ENCODE measurements around the gene ANKRD33B. TPM values are rescaled to one million over a fixed set of nuclear protein-coding genes. Genes with fewer than 3 reads are reported as not detected.

Gene ANKRD33B
- total RNA-seq, 2 experiments from 2014 or later, result 4.6 to 4.9 TPM

- Mint-ChIP-seq H3K9me3 (ENCODE audit: low read depth) (peaks cover 10% of the 10 kb centered on the region), H3K4me3 (no peak overlapping the region), H3K36me3 (ENCODE audit: low read depth) (peaks cover 6% of the 10 kb centered on the region), H3K27me3 (peaks cover 22% of the 10 kb centered on the region), H3K27ac (no peak overlapping the region), H3K4me1 (peaks cover 28% of the 10 kb centered on the region)
- intact Hi-C loops (cut with DNase I, micrococcal nuclease), result loop anchor here in 1 of 2 experiments (10.0 kb wide), 1 partner anchor 236 kb away; the partner anchor contains the start of gene MARCHF6
- ChIA-PET CTCF (no interaction called here), POLR2A (no interaction called here)
- ATAC-seq (no peak), DNase-seq (no peak)
These were observed 27.3 kb downstream of the ANKRD33B start for GRCh38 chr5:10591159-10591558.

GRCh38 chr5:10591966-10592365, 28.1 kb downstream of the ANKRD33B start:
- no peak for DNase-seq
- no peak overlapping the region for H3K4me3 Mint-ChIP-seq
- peaks cover 10% of the 10 kb centered on the region for H3K9me3 Mint-ChIP-seq (ENCODE audit: low read depth)

GRCh38 chr5:10592601-10593000, 28.7 kb downstream of the ANKRD33B start:
- no peak for ATAC-seq
- POLR2A ChIA-PET, result interaction anchor here (0.6 kb wide), 1 partner anchor 229 kb away, joined by 4 read pairs; no protein-coding TSS in a partner anchor

More at GRCh38 chr5:10591966-10592365, 28.1 kb downstream of the ANKRD33B start:
- peaks cover 20% of the 10 kb centered on the region for H3K27me3 Mint-ChIP-seq
- ATAC-seq, result no peak
- H3K4me1 Mint-ChIP-seq, result peaks cover 29% of the 10 kb centered on the region
- H3K27ac Mint-ChIP-seq, result no peak overlapping the region
- CTCF ChIA-PET, result interaction anchor here (1.0 to 1.6 kb wide), 2 partner anchors 22 to 36 kb away, joined by 3 to 13 read pairs; no protein-coding TSS in a partner anchor
- peaks cover 6% of the 10 kb centered on the region for H3K36me3 Mint-ChIP-seq (ENCODE audit: low read depth)
- intact Hi-C loops (cut with DNase I, micrococcal nuclease), result loop anchor here in 1 of 2 experiments (10.0 kb wide), 1 partner anchor 237 kb away; the partner anchor contains the start of gene MARCHF6
- POLR2A ChIA-PET, result no interaction called here

DNA sequence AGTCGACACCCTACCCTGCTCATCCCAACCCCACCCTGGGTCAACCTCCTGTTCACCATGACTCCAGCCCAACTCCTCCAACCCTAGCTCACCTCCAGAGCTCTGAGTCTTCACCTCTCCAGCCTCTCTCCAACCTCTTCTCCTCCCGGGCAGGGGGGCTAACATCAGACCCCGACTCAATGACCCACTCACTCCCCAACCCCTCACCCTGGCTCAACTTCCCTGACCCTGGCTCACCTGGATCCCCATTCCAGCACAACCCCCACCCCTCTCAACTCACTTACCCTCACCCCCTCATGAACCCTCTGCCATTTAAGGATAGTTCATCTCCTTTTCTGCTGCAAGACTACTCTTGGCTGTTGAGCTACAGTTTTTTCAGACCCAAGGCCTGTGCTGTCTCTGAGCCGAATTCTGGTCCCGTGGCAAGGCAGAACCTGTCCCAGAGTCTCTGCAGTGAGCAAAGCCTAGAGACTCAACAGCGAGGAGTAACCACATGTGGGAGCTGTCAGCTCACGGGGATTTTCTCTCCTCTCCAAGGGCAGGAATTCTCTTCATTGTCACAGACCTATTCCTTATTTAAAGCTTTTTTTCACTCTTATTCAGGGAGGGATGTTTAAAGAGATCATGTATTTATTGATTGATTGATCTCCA, 29.8 kb downstream of the ANKRD33B start:
- ATAC-seq (no peak), DNase-seq (no peak)
- peaks cover 34% of the 10 kb centered on the region for H3K4me1 Mint-ChIP-seq
- H3K27ac Mint-ChIP-seq, result no peak overlapping the region
- peaks cover 10% of the 10 kb centered on the region for H3K9me3 Mint-ChIP-seq (ENCODE audit: low read depth)
- H3K27me3 Mint-ChIP-seq, result peaks cover 13% of the 10 kb centered on the region
- H3K36me3 Mint-ChIP-seq (ENCODE audit: low read depth), result peaks cover 6% of the 10 kb centered on the region
- ChIA-PET POLR2A (no interaction called here), CTCF (interaction anchor here (1.6 kb wide), 1 partner anchor 34 kb away, joined by 13 read pairs; no protein-coding TSS in a partner anchor)
- H3K4me3 Mint-ChIP-seq, result no peak overlapping the region
- intact Hi-C loops (cut with DNase I, micrococcal nuclease), result loop anchor here in 1 of 2 experiments (10.0 kb wide), 1 partner anchor 239 kb away; the partner anchor contains the start of gene MARCHF6

More at GRCh38 chr5:10592601-10593000, 28.7 kb downstream of the ANKRD33B start:
- no peak overlapping the region for H3K27ac Mint-ChIP-seq
- no peak overlapping the region for H3K4me3 Mint-ChIP-seq
- intact Hi-C loops (cut with DNase I, micrococcal nuclease), result loop anchor here in 1 of 2 experiments (10.0 kb wide), 1 partner anchor 238 kb away; the partner anchor contains the start of gene MARCHF6
- H3K27me3 Mint-ChIP-seq, result peaks cover 20% of the 10 kb centered on the region
- DNase-seq, result no peak
- peaks cover 33% of the 10 kb centered on the region for H3K4me1 Mint-ChIP-seq
- peaks cover 10% of the 10 kb centered on the region for H3K9me3 Mint-ChIP-seq (ENCODE audit: low read depth)
- peaks cover 6% of the 10 kb centered on the region for H3K36me3 Mint-ChIP-seq (ENCODE audit: low read depth)
- CTCF ChIA-PET, result interaction anchor here (1.0 to 1.6 kb wide), 2 partner anchors 22 to 35 kb away, joined by 3 to 13 read pairs; no protein-coding TSS in a partner anchor

GRCh38 chr5:10594591-10595210, 30.8 kb downstream of the ANKRD33B start:
- H3K27ac Mint-ChIP-seq, result no peak overlapping the region
- intact Hi-C loops (cut with DNase I, micrococcal nuclease), result loop anchor here (1.0 to 10.0 kb wide), 5 partner anchors 15 to 240 kb away; partner anchors contain the start of genes ANKRD33B (in 1 of the 2) and MARCHF6 (in 1 of the 2)
- peaks cover 34% of the 10 kb centered on the region for H3K4me1 Mint-ChIP-seq
- peaks cover 2% of the 10 kb centered on the region for H3K9me3 Mint-ChIP-seq (ENCODE audit: low read depth)
- peaks cover 14% of the 10 kb centered on the region for H3K27me3 Mint-ChIP-seq
- CTCF ChIA-PET, result interaction anchor here (0.5 kb wide), 1 partner anchor 8 kb away, joined by 3 read pairs; no protein-coding TSS in a partner anchor
- H3K4me3 Mint-ChIP-seq, result no peak overlapping the region
- ATAC-seq, result no peak
- POLR2A ChIA-PET, result no interaction called here
- peaks cover 2% of the 10 kb centered on the region for H3K36me3 Mint-ChIP-seq (ENCODE audit: low read depth)
- no peak for DNase-seq

DNA sequence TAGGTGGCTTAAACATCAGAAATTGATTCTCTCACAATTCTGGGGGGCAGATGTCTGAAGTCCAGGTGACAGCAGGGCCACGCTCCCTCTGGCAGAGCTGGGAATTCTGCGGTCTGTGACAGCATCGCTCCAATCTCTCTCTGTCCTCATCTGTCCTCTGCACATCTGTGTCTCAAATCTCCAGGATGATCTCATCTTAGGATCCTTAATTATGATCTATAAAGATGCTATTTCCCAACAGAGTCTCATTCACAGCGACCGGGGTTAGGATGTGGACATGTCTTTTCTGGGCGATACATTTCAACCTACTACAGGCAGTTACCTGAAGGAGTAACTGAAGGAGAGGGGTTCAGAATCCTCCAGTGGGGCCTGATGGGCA, 31.4 kb downstream of the ANKRD33B start:
- POLR2A ChIA-PET, result no interaction called here

DNA sequence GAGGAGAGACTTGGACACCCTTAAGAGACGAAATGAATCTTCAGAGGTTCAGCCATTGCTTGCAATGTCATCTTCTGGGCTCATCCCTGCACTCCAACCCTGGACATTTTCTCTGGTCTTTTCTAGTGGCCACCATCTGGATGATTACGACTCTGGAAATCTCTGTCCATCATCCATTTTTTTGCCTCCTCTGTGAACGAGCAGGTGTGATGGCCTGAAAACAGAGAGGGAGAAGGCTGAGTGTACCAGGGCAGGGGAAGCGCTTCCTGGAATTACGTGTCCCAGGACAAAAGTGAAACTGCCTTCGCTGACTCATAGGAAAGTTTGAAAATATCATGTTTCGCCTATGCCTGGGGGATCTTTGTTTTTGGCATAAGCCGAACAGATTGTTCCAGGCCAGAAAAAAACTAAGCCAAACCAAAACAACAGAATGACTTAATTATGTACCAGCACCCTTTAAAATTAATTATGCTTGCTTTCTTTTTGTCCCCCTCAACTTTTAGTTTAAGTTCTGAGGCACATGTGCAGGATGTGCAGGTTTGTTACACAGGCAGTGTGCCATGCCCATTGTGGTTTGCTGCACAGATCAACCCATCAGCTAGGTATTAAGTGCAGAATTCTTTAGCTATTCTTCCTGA, 31.9 kb downstream of the ANKRD33B start:
- intact Hi-C loops (cut with DNase I, micrococcal nuclease), result loop anchor here (1.0 to 10.0 kb wide), 6 partner anchors 16 to 241 kb away; partner anchors contain the start of genes ANKRD33B (in 1 of the 2) and MARCHF6 (in 1 of the 2)
- Mint-ChIP-seq H3K9me3 (ENCODE audit: low read depth) (peaks cover 4% of the 10 kb centered on the region), H3K27ac (no peak overlapping the region), H3K36me3 (ENCODE audit: low read depth) (no peaks in the 10 kb centered on the region), H3K4me3 (no peak overlapping the region), H3K4me1 (peaks cover 40% of the 10 kb centered on the region), H3K27me3 (peaks cover 14% of the 10 kb centered on the region)
- DNase-seq (peak; percentile 71), ATAC-seq (peak; percentile 87)
- ChIA-PET POLR2A (no interaction called here), CTCF (interaction anchor here (1.7 kb wide), 1 partner anchor 32 kb away, joined by 12 read pairs; no protein-coding TSS in a partner anchor)

More for the DNA sequence above, 31.4 kb downstream of the ANKRD33B start:
- intact Hi-C loops (cut with DNase I, micrococcal nuclease), result loop anchor here (1.0 to 10.0 kb wide), 5 partner anchors 16 to 240 kb away; partner anchors contain the start of genes ANKRD33B (in 1 of the 2) and MARCHF6 (in 1 of the 2)
- no peak for ATAC-seq
- Mint-ChIP-seq H3K36me3 (ENCODE audit: low read depth) (no peaks in the 10 kb centered on the region), H3K4me1 (peaks cover 37% of the 10 kb centered on the region), H3K9me3 (ENCODE audit: low read depth) (peaks cover 1% of the 10 kb centered on the region), H3K27me3 (peaks cover 14% of the 10 kb centered on the region), H3K4me3 (no peak overlapping the region), H3K27ac (no peak overlapping the region)
- CTCF ChIA-PET, result interaction anchor here (0.5 kb wide), 1 partner anchor 8 kb away, joined by 3 read pairs; no protein-coding TSS in a partner anchor
- no peak for DNase-seq

- ChIA-PET POLR2A (no interaction called here), CTCF (interaction anchor here (1.7 kb wide), 1 partner anchor 32 kb away, joined by 12 read pairs; no protein-coding TSS in a partner anchor)
- H3K4me3 Mint-ChIP-seq, result no peak overlapping the region
- H3K4me1 Mint-ChIP-seq, result peaks cover 44% of the 10 kb centered on the region
- ATAC-seq (no peak), DNase-seq (no peak)
- peaks cover 14% of the 10 kb centered on the region for H3K27me3 Mint-ChIP-seq
- peaks cover 4% of the 10 kb centered on the region for H3K9me3 Mint-ChIP-seq (ENCODE audit: low read depth)
- intact Hi-C loops (cut with DNase I, micrococcal nuclease), result loop anchor here (1.0 to 10.0 kb wide), 4 partner anchors 34 to 242 kb away; partner anchors contain the start of genes ANKRD33B (in 1 of the 2) and MARCHF6 (in 1 of the 2)
- no peak overlapping the region for H3K27ac Mint-ChIP-seq
- no peaks in the 10 kb centered on the region for H3K36me3 Mint-ChIP-seq (ENCODE audit: low read depth)
These were observed 32.4 kb downstream of the ANKRD33B start for GRCh38 chr5:10596310-10596703.

- DNase-seq, result no peak
- Mint-ChIP-seq H3K9me3 (ENCODE audit: low read depth) (peaks cover 4% of the 10 kb centered on the region), H3K4me1 (peaks cover 47% of the 10 kb centered on the region), H3K27me3 (peaks cover 14% of the 10 kb centered on the region), H3K27ac (no peak overlapping the region), H3K36me3 (ENCODE audit: low read depth) (no peaks in the 10 kb centered on the region), H3K4me3 (no peak overlapping the region)
- no peak for ATAC-seq
- ChIA-PET CTCF (interaction anchor here (1.7 kb wide), 1 partner anchor 31 kb away, joined by 12 read pairs; no protein-coding TSS in a partner anchor), POLR2A (no interaction called here)
- intact Hi-C loops (cut with DNase I, micrococcal nuclease), result loop anchor here (1.0 to 10.0 kb wide), 4 partner anchors 35 to 242 kb away; partner anchors contain the start of genes ANKRD33B (in 1 of the 2) and MARCHF6 (in 1 of the 2)
These were observed 33.1 kb downstream of the ANKRD33B start for GRCh38 chr5:10596886-10597451.

DNA sequence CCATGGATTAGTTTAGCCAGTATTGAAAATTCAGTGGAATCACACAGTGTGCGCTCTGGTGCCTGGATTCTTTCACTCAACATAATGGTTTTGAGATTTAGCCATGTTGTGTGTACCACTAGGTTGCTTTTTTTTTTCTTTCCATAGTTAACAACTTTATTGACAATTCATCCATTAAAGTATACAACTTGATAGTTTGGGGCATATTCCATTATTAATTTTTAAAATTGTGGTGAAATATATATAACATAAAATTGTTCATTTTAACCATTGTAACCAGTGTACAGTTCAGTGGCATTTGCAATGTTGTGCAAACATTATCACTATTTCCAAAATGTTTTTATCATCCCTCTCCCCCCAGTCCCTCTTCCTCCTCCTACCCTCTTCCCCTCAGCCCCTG, 35.2 kb downstream of the ANKRD33B start:
- Mint-ChIP-seq H3K9me3 (ENCODE audit: low read depth) (peaks cover 4% of the 10 kb centered on the region), H3K27me3 (peaks cover 9% of the 10 kb centered on the region), H3K4me1 (peaks cover 47% of the 10 kb centered on the region), H3K36me3 (ENCODE audit: low read depth) (no peaks in the 10 kb centered on the region), H3K27ac (no peak overlapping the region), H3K4me3 (no peak overlapping the region)
- DNase-seq, result no peak
- ChIA-PET CTCF (interaction anchor here (0.6 kb wide), 1 partner anchor 73 kb away, joined by 3 read pairs; no protein-coding TSS in a partner anchor), POLR2A (no interaction called here)
- intact Hi-C loops (cut with DNase I, micrococcal nuclease), result loop anchor here (5.0 to 10.0 kb wide), 3 partner anchors 33 to 244 kb away; partner anchors contain the start of genes ANKRD33B (in 1 of the 2) and MARCHF6 (in 1 of the 2)
- no peak for ATAC-seq
